Omental fat pad (tissue), 4 donors: Measurements from ENCODE around the gene CARF. TPM values are rescaled to one million over a fixed set of nuclear protein-coding genes. Genes with fewer than 3 reads are reported as not detected.

Source experiments
- ATAC-seq: fragments of 150-250 bp; one replicate; pipeline ENCODE4 v1.9.1; 2016; ENCODE audit warnings: mild to moderate bottlenecking, moderate library complexity; ENCODE audit not compliant: low FRiP score
- DNase-seq: peaks from one replicate; pipeline ENCODE4 v3.0.0-alpha.2; 2019; ENCODE audit warnings: low spot score
- total RNA-seq, 4 donors: library from RNA; depleted of rRNA; stranded (reverse); fragments of >200 nt; gene quantifications; one replicate each; pipeline ENCODE4 v1.1.0, GENCODE V29; 2016
- TF ChIP-seq, protein P1 (sequence below), 3 donors: fragments of 450-650 bp; IDR thresholded peaks; one replicate each; pipeline ENCODE4 v1.5.1; 2016 to 2017; ENCODE audit warnings: antibody characterized with exemption in 3 of 3, mild to moderate bottlenecking in 3 of 3, moderate library complexity in 2 of 3

CARF gene
- total RNA-seq, 4 donors from 2014 or later, result 4.2 to 13.1 (median 7.4) TPM

DNA sequence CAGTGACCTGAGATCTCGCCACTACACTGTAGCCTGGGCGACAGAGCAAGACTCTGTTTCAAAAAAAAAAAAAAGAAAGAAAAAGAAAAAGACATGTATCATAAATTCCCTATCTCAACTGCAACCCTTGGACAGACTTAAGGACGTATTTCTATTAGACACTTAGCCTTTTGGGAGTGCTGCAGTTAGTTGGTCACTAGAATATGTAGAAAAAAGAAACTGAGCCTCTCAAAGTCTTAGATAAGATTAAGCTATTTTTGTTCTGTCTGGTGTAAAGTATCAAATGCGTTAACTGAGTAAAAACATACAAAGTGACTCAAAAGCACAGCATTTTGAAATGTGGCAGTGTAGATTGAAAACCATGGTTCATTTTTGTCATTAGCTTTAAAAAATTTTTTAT, 109.9 kb downstream of the CARF start:
- DNase-seq, result no peak
- ATAC-seq, result no peak
- TF ChIP-seq, protein P1, sequence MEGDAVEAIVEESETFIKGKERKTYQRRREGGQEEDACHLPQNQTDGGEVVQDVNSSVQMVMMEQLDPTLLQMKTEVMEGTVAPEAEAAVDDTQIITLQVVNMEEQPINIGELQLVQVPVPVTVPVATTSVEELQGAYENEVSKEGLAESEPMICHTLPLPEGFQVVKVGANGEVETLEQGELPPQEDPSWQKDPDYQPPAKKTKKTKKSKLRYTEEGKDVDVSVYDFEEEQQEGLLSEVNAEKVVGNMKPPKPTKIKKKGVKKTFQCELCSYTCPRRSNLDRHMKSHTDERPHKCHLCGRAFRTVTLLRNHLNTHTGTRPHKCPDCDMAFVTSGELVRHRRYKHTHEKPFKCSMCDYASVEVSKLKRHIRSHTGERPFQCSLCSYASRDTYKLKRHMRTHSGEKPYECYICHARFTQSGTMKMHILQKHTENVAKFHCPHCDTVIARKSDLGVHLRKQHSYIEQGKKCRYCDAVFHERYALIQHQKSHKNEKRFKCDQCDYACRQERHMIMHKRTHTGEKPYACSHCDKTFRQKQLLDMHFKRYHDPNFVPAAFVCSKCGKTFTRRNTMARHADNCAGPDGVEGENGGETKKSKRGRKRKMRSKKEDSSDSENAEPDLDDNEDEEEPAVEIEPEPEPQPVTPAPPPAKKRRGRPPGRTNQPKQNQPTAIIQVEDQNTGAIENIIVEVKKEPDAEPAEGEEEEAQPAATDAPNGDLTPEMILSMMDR (IDR thresholded peaks at IDR 0.05), result no peak

GRCh38 chr2:203022751-203023150, 110.7 kb downstream of the CARF start:
- no peak for DNase-seq
- ATAC-seq, result no peak
- TF ChIP-seq, protein P1 (IDR thresholded peaks at IDR 0.05), result no peak

- TF ChIP-seq, protein P1 (IDR thresholded peaks at IDR 0.05), result no peak
- ATAC-seq (no peak), DNase-seq (no peak)
Measured at GRCh38 chr2:203025592-203025991, 113.5 kb downstream of the CARF start.

- DNase-seq (no peak), ATAC-seq (no peak)
- TF ChIP-seq, protein P1 (IDR thresholded peaks at IDR 0.05), result no peak
Measured at GRCh38 chr2:203030545-203030944, 118.5 kb downstream of the CARF start.

DNA sequence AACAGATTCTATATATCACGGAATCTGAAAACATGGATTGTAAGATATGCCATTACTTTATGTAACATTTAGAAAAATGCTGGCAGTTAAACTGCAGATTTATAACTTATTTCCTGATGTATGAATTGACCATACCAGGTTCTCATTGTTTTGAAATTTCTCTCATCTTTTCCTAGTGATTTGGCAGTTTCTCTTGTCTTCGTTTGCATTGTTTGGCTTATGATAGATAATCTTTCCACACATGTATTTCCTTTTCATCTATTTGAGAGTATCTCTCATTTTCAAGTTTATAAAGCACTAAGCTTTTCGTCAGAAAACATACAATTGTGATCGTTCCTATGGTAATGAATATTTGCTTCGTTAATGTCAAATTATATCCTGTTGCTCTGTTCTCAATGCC, 118.9 kb downstream of the CARF start:
- DNase-seq (no peak), ATAC-seq (no peak)
- TF ChIP-seq, protein P1 (IDR thresholded peaks at IDR 0.05), result no peak

GRCh38 chr2:203033395-203033794, 121.3 kb downstream of the CARF start:
- no peak for DNase-seq
- ATAC-seq, result no peak
- TF ChIP-seq, protein P1 (IDR thresholded peaks at IDR 0.05), result no peak

DNA sequence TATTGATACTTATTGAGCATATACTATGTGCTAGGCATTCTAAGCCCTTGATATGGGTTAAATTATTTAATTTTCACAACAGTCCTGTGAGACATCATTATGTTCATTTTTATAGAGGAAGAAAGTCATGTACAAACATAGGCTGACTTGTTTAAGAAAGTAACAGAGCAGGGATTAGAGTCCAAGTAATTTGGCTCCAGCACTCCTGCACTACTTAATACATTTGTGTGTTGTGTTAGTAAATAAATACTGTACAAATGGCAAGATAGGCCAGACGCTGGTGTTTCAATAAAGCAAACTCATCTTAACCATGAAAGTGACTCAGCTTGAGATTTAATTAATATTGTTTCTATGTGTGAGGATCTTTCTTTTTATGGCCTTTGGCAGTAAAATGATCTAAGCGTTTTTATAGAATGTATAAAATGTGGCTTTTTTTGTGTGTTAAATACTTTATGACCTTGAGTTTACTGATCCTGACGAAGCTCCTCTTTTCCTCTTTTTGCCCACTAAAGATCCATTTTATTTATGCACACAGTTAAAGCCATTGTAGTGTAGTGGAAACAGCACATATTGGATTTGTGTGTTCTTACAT, 123.9 kb downstream of the CARF start:
- ATAC-seq (no peak), DNase-seq (no peak)
- TF ChIP-seq, protein P1 (IDR thresholded peaks at IDR 0.05), result no peak
